CD14-positive monocyte (primary cell): ENCODE results near the gene SGCD. TPM values are rescaled to one million over a fixed set of nuclear protein-coding genes. Genes with fewer than 3 reads are reported as not detected.
"Not testable (repeated sequence)": the region's sequence is repeated elsewhere in the genome, so short reads cannot be mapped to it uniquely, and the experiment has no call there.

Experiments used
- DNase-seq, 3 donors: peaks; one replicate each; pipeline ENCODE4 v3.0.0-alpha.2; 2011 to 2022
- H2AFZ ChIP-seq: 2 replicates; pipeline ENCODE4 v1.6.0; 2012; ENCODE audit warnings: mild to moderate bottlenecking, low read depth, low read length, inconsistent platforms; ENCODE audit not compliant: insufficient read depth, poor library complexity, severe bottlenecking
- H3K27ac ChIP-seq, 2 donors: 1 replicate in 1 of 2; 2 replicates in 1 of 2; pipeline ENCODE4 v1.5.1; 2012 to 2013; ENCODE audit warnings: low read length in 2 of 2, control low read depth in 1 of 2, inconsistent platforms in 1 of 2, low read depth in 1 of 2, mild to moderate bottlenecking in 1 of 2
- H3K27me3 ChIP-seq, 2 donors: one replicate each; pipeline versions ENCODE4 v1.6.0 to v1.6.1; 2011 to 2013; ENCODE audit warnings: low read length in 2 of 2; ENCODE audit not compliant: control insufficient read depth in 2 of 2, insufficient read depth in 2 of 2
- H3K36me3 ChIP-seq, 2 donors: replicated peaks in 1 of 2; 1 replicate in 1 of 2; 2 replicates in 1 of 2; pipeline versions ENCODE4 v1.5.1 to v1.6.1; 2012 to 2013; ENCODE audit warnings: low read length in 2 of 2, control low read depth in 1 of 2, inconsistent platforms in 1 of 2, mild to moderate bottlenecking in 1 of 2; ENCODE audit not compliant: insufficient read depth in 2 of 2, control insufficient read depth in 1 of 2
- H3K4me1 ChIP-seq, 2 donors: 1 replicate in 1 of 2; 2 replicates in 1 of 2; pipeline versions ENCODE4 v1.5.1 to v1.6.1; 2012 to 2013; ENCODE audit warnings: low read length in 2 of 2, control low read depth in 1 of 2, inconsistent platforms in 1 of 2, mild to moderate bottlenecking in 1 of 2, moderate library complexity in 1 of 2; ENCODE audit not compliant: insufficient read depth in 2 of 2, control insufficient read depth in 1 of 2
- H3K4me2 ChIP-seq: replicated peaks from 2 replicates; pipeline ENCODE3; 2012; ENCODE audit warnings: low read length, moderate library complexity, mild to moderate bottlenecking; ENCODE audit not compliant: poor library complexity, severe bottlenecking; ENCODE audit errors: extremely low read depth
- H3K4me3 ChIP-seq, 3 experiments: fragments of 200-600 bp in 1 of 3; sonication (generic) in 1 of 3; replicated peaks in 1 of 3; 1 replicate in 2 of 3; 2 replicates in 1 of 3; pipeline ENCODE4 v1.5.1; 2011 to 2013; ENCODE audit warnings: low read length in 3 of 3, mild to moderate bottlenecking in 3 of 3, control low read depth in 2 of 3, low read depth in 2 of 3, inconsistent platforms in 1 of 3, moderate library complexity in 1 of 3
- H3K79me2 ChIP-seq: 2 replicates; pipeline ENCODE4 v1.6.0; 2012; ENCODE audit warnings: mild to moderate bottlenecking, control low read depth, inconsistent platforms, low read length, moderate library complexity; ENCODE audit not compliant: insufficient read depth
- H3K9ac ChIP-seq: 2 replicates; pipeline ENCODE4 v1.6.0; 2017; ENCODE audit warnings: low read length, mild to moderate bottlenecking; ENCODE audit not compliant: insufficient read depth, poor library complexity, severe bottlenecking
- H3K9me3 ChIP-seq, 2 donors: replicated peaks in 1 of 2; 1 replicate in 1 of 2; 2 replicates in 1 of 2; pipeline versions ENCODE4 v1.5.1 to v1.6.1; 2012 to 2013; ENCODE audit warnings: low read length in 2 of 2, control low read depth in 1 of 2; ENCODE audit not compliant: control insufficient read depth in 1 of 2, insufficient read depth in 1 of 2
- H4K20me1 ChIP-seq: 2 replicates; pipeline ENCODE4 v1.6.0; 2012; ENCODE audit warnings: mild to moderate bottlenecking, low read length, control low read depth, moderate library complexity; ENCODE audit not compliant: insufficient read depth
- H3K27ac Mint-ChIP-seq, 7 donors: one replicate each; pipeline ENCODE4 v1.8.0; 2020; ENCODE audit warnings: mild to moderate bottlenecking in 7 of 7, mixed read lengths in 7 of 7, moderate library complexity in 6 of 7, inconsistent platforms in 2 of 7
- H3K27me3 Mint-ChIP-seq, 3 donors: one replicate each; pipeline ENCODE4 v1.8.0; 2021 to 2022; ENCODE audit warnings: low read depth in 3 of 3, mild to moderate bottlenecking in 3 of 3, mixed read lengths in 3 of 3, moderate library complexity in 3 of 3, inconsistent platforms in 1 of 3
- H3K36me3 Mint-ChIP-seq, 2 donors: one replicate each; pipeline ENCODE4 v1.8.0; 2020; ENCODE audit warnings: mixed read lengths in 2 of 2, inconsistent platforms in 1 of 2, mild to moderate bottlenecking in 1 of 2
- H3K4me1 Mint-ChIP-seq: one replicate; pipeline ENCODE4 v1.8.0; 2020; ENCODE audit warnings: mild to moderate bottlenecking, mixed read lengths
- H3K4me3 Mint-ChIP-seq, 2 donors: one replicate each; pipeline ENCODE4 v1.8.0; 2020; ENCODE audit warnings: mild to moderate bottlenecking in 2 of 2, mixed read lengths in 2 of 2, moderate library complexity in 1 of 2
- H3K9me3 Mint-ChIP-seq, 7 donors: one replicate each; pipeline ENCODE4 v1.8.0; 2020 to 2022; ENCODE audit warnings: mixed read lengths in 7 of 7, mild to moderate bottlenecking in 6 of 7, moderate library complexity in 6 of 7, inconsistent platforms in 2 of 7
- WGBS: methylation state at CpG from one replicate; pipeline ENCODE4 v1.1.5; 2013; ENCODE audit warnings: missing lambda C conversion rate; ENCODE audit not compliant: insufficient coverage; 5-methylcytosine and 5-hydroxymethylcytosine counted together
- intact Hi-C, 2 donors: fragments of 100-400 bp; cut with micrococcal nuclease; formaldehyde crosslinking; loops; one replicate each; pipeline versions ENCODE4 v1.15.0 to v1.15.1; 2023
- polyA plus RNA-seq, 3 donors: library from polyadenylated mRNA; depleted of rRNA in 1 of 3; unstranded in 2 of 3; stranded (reverse) in 1 of 3; fragments of 300-500 nt in 2 of 3; fragments of >200 nt in 1 of 3; fragmentation: Illumina TruSeq in 2 of 3; gene quantifications; 1 replicate in 2 of 3; 2 replicates in 1 of 3; pipeline ENCODE4 v1.2.3, GENCODE V29; 2012 to 2021
- TF ChIP-seq, protein P1 (sequence below): fragments of 200-600 bp; IDR thresholded peaks from one replicate; pipeline ENCODE4 v1.8.0; 2022; ENCODE audit warnings: antibody characterized with exemption, mild to moderate bottlenecking

The SGCD gene
- polyA plus RNA-seq, 3 donors, result not detected

DNA sequence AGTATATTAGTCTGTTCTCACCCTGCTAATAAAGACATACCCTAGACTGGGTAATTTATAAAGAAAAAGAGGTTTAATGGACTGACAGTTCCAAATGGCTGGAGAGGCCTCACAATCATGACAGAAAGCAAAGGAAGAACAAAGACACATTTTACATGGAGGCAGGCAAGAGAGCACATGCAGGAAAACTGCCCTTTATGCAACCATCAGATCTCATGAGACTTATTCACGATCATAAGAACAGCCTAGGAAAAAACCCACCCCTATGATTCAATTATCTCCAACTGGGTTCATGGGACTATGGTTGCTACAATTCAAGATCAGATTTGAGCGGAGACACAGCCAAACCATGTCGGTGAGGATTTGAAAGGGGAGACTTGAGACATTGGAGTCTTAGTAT is 270.3 kb downstream of the SGCD start:
- H4K20me1 ChIP-seq, result no peaks in the 10 kb centered on the region
- no peak overlapping the region for H3K4me2 ChIP-seq
- Mint-ChIP-seq H3K36me3 (no peaks in the 10 kb centered on the region), H3K27ac (no peak overlapping the region), H3K27me3 (peaks cover 0 to 2% (median 0%) of the 10 kb centered on the region in 3 donors), H3K9me3 (peaks cover under 1 to 14% (median 8%) of the 10 kb centered on the region in 7 donors), H3K4me3 (no peak overlapping the region), H3K4me1 (no peaks in the 10 kb centered on the region)
- no peak overlapping the region for H3K27ac ChIP-seq
- no peaks in the 10 kb centered on the region for H3K4me1 ChIP-seq
- DNase-seq, result no peak
- intact Hi-C loops, result no loop called here
- H3K27me3 ChIP-seq, result no peaks in the 10 kb centered on the region
- H3K9ac ChIP-seq, result no peak overlapping the region
- H3K79me2 ChIP-seq, result no peaks in the 10 kb centered on the region
- no CpG with 5 or more reads among the region's 3 CpGs for WGBS
- peaks cover under 1 to 5% of the 10 kb centered on the region in 2 donors for H3K9me3 ChIP-seq
- no peaks in the 10 kb centered on the region for H3K36me3 ChIP-seq
- H3K4me3 ChIP-seq, result no peak overlapping the region
- no peak overlapping the region for H2AFZ ChIP-seq
- TF ChIP-seq, protein P1, sequence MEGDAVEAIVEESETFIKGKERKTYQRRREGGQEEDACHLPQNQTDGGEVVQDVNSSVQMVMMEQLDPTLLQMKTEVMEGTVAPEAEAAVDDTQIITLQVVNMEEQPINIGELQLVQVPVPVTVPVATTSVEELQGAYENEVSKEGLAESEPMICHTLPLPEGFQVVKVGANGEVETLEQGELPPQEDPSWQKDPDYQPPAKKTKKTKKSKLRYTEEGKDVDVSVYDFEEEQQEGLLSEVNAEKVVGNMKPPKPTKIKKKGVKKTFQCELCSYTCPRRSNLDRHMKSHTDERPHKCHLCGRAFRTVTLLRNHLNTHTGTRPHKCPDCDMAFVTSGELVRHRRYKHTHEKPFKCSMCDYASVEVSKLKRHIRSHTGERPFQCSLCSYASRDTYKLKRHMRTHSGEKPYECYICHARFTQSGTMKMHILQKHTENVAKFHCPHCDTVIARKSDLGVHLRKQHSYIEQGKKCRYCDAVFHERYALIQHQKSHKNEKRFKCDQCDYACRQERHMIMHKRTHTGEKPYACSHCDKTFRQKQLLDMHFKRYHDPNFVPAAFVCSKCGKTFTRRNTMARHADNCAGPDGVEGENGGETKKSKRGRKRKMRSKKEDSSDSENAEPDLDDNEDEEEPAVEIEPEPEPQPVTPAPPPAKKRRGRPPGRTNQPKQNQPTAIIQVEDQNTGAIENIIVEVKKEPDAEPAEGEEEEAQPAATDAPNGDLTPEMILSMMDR, result no peak

DNA sequence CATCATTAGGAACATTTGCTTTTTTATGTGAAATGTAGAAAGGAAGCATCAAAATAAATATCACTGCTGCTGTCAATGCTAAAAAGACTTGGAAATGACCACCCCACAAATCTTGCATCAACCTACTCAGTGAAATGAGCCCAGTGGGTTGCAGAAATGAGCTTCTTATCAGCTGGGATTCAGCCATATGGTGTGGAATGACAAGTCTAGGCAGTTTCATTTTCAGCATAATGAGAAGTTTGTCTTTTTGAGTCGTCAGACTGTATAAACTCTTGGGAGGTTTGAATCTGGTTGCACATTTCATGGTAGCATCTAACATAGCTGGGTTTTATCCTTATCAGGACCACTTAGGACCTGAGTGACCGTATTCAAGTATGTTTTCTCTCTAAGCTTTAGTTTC is 272.0 kb downstream of the SGCD start:
- no peaks in the 10 kb centered on the region for H4K20me1 ChIP-seq
- no peak overlapping the region for H3K4me3 Mint-ChIP-seq
- H3K4me1 ChIP-seq, result no peaks in the 10 kb centered on the region
- TF ChIP-seq, protein P1, result no peak
- H3K27ac ChIP-seq, result no peak overlapping the region
- intact Hi-C loops, result no loop called here
- H3K27ac Mint-ChIP-seq, result no peak overlapping the region
- WGBS, result no CpG with 5 or more reads among the region's 2 CpGs
- no peak overlapping the region for H3K4me2 ChIP-seq
- no peaks in the 10 kb centered on the region for H3K27me3 ChIP-seq
- DNase-seq, result no peak
- peaks cover 3 to 17% (median 9%) of the 10 kb centered on the region in 7 donors for H3K9me3 Mint-ChIP-seq
- H3K79me2 ChIP-seq, result no peaks in the 10 kb centered on the region
- peaks cover 0 to 2% (median 0%) of the 10 kb centered on the region in 3 donors for H3K27me3 Mint-ChIP-seq
- H3K36me3 Mint-ChIP-seq, result no peaks in the 10 kb centered on the region
- H3K4me3 ChIP-seq, result no peak overlapping the region
- H2AFZ ChIP-seq, result no peak overlapping the region
- H3K36me3 ChIP-seq, result no peaks in the 10 kb centered on the region
- no peaks in the 10 kb centered on the region for H3K4me1 Mint-ChIP-seq
- no peak overlapping the region for H3K9ac ChIP-seq
- peaks cover 5 to 7% of the 10 kb centered on the region in 2 donors for H3K9me3 ChIP-seq

GRCh38 chr5:156610582-156610981 is 283.6 kb downstream of the SGCD start:
- H3K4me1 Mint-ChIP-seq, result not testable (repeated sequence)

More at GRCh38 chr5:156610582-156610981, 283.6 kb downstream of the SGCD start:
- H4K20me1 ChIP-seq, H3K27me3 Mint-ChIP-seq, H3K4me3 ChIP-seq, H3K4me3 Mint-ChIP-seq, H3K79me2 ChIP-seq, H3K4me1 ChIP-seq, H3K27ac ChIP-seq, H3K4me2 ChIP-seq, DNase-seq, intact Hi-C loops, H3K27me3 ChIP-seq, H2AFZ ChIP-seq, H3K9ac ChIP-seq, H3K36me3 Mint-ChIP-seq, H3K27ac Mint-ChIP-seq, H3K36me3 ChIP-seq: not testable (repeated sequence)
- 87% methylated on average over 9 of the region's 11 CpGs for WGBS
- peaks cover 16 to 31% (median 26%) of the 10 kb centered on the region in 7 donors for H3K9me3 Mint-ChIP-seq
- H3K9me3 ChIP-seq, result peaks cover 22% of the 10 kb centered on the region in 2 donors
